Measurements from ENCODE around the gene KPTN. TPM values are rescaled to one million over a fixed set of nuclear protein-coding genes. Genes with fewer than 3 reads are reported as not detected.

KPTN gene
- total RNA-seq (2013), result 5.2 TPM
- polyA plus RNA-seq (1 to 10 TPM; 9.5 to 9.7 (median 9.5) TPM), polyA minus RNA-seq (2.8 and 9.1 TPM in 2 replicates), total RNA-seq (1.1 to 4.5 (median 3.0) reads per million in 11 experiments)

GRCh38 chr19:47483800-47484690 lies at the start of gene KPTN:
Gene KPTN, minus strand, starts transcription at chr19:47484219. Its CDS starts 59 bp downstream, at chr19:47484160.
- Histone ChIP-seq H3K79me2 (ENCODE audit: insufficient read depth, low read length) (no peaks in the 10 kb centered on the region), H3K27ac (ENCODE audit: low read depth in 1 of 2, low read length in 2 of 2) (peak within 1 kb of the TSS; percentile 31 to 96), H3K9ac (ENCODE audit: insufficient read depth, low read length, poor library complexity, severe bottlenecking) (peak within 1 kb of the TSS; percentile 83), H3K4me3 (replicated peaks in 1 of 3; ENCODE audit: low read depth in 2 of 3, low read length in 3 of 3) (peak within 1 kb of the TSS; percentile 59 to 89 (median 88)), H3K36me3 (replicated peaks in 1 of 2; ENCODE audit: control insufficient read depth in 1 of 2, insufficient read depth in 2 of 2, low read length in 2 of 2) (peaks cover 8 to 12% of the 10 kb centered on the region in 2 donors), H2AFZ (ENCODE audit: insufficient read depth, low read depth, low read length, poor library complexity, severe bottlenecking) (peak within 1 kb of the TSS; percentile 89), H3K27me3 (ENCODE audit: control insufficient read depth in 2 of 2, insufficient read depth in 2 of 2, low read length in 2 of 2) (no peaks in the 10 kb centered on the region), H3K4me1 (ENCODE audit: control insufficient read depth in 1 of 2, insufficient read depth in 2 of 2, low read length in 2 of 2) (peaks cover 14 to 20% of the 10 kb centered on the region in 2 donors), H3K4me2 (replicated peaks; ENCODE audit: extremely low read depth, low read length, poor library complexity, severe bottlenecking) (peak within 1 kb of the TSS; percentile 86), H4K20me1 (ENCODE audit: insufficient read depth, low read length) (no peaks in the 10 kb centered on the region), H3K9me3 (replicated peaks in 1 of 2; ENCODE audit: control insufficient read depth in 1 of 2, insufficient read depth in 1 of 2, low read length in 2 of 2) (no peaks in the 10 kb centered on the region)
- TF ChIP-seq CTCF (IDR thresholded peaks at IDR 0.05), result peak; percentile 93
- intact Hi-C loops (cut with micrococcal nuclease), result loop anchor here (2.0 to 5.0 kb wide), 3 partner anchors 31 to 212 kb away; partner anchors contain the start of genes NAPA (in 2 of the 2) and INAFM1 (in 1 of the 2)
- peak; percentile 89 to 93 (median 92) for DNase-seq
- 2% methylated on average over 46 of the region's 57 CpGs for WGBS (ENCODE audit: insufficient coverage)
- peaks cover 6 to 8% (median 6%) of the 10 kb centered on the region in 3 donors for H3K27me3 Mint-ChIP-seq (ENCODE audit: low read depth in 3 of 3)
- H3K4me1 Mint-ChIP-seq, result peaks cover 35% of the 10 kb centered on the region
- peak within 1 kb of the TSS; percentile 86 to 95 for H3K4me3 Mint-ChIP-seq
- peaks cover 0 to 3% (median 0%) of the 10 kb centered on the region in 7 donors for H3K9me3 Mint-ChIP-seq
- peak within 1 kb of the TSS; percentile 95 to 100 (median 99) for H3K27ac Mint-ChIP-seq
- peaks cover 16 to 19% of the 10 kb centered on the region in 2 donors for H3K36me3 Mint-ChIP-seq

GRCh38 chr19:47531640-47532387 lies 47.8 kb upstream of the KPTN start:
- no peaks in the 10 kb centered on the region for H3K79me2 ChIP-seq (ENCODE audit: insufficient read depth, low read length)
- H3K9ac ChIP-seq (ENCODE audit: insufficient read depth, low read length, poor library complexity, severe bottlenecking), result no peak overlapping the region
- Mint-ChIP-seq H3K27me3 (ENCODE audit: low read depth in 3 of 3) (peaks cover 0 to 13% (median 12%) of the 10 kb centered on the region in 3 donors), H3K27ac (no peak overlapping the region), H3K9me3 (peaks cover 0 to 3% (median 0%) of the 10 kb centered on the region in 7 donors), H3K4me3 (no peak overlapping the region), H3K36me3 (no peaks in the 10 kb centered on the region), H3K4me1 (no peaks in the 10 kb centered on the region)
- H3K9me3 ChIP-seq (replicated peaks in 1 of 2; ENCODE audit: control insufficient read depth in 1 of 2, insufficient read depth in 1 of 2, low read length in 2 of 2), result no peaks in the 10 kb centered on the region
- no peaks in the 10 kb centered on the region for H3K4me1 ChIP-seq (ENCODE audit: control insufficient read depth in 1 of 2, insufficient read depth in 2 of 2, low read length in 2 of 2)
- TF ChIP-seq CTCF (IDR thresholded peaks at IDR 0.05), result no peak
- 66% methylated on average over 7 of the region's 14 CpGs for WGBS (ENCODE audit: insufficient coverage)
- H3K27me3 ChIP-seq (ENCODE audit: control insufficient read depth in 2 of 2, insufficient read depth in 2 of 2, low read length in 2 of 2), result no peaks in the 10 kb centered on the region
- intact Hi-C loops (cut with micrococcal nuclease), result no loop called here
- no peak overlapping the region for H3K4me3 ChIP-seq (replicated peaks in 1 of 3; ENCODE audit: low read depth in 2 of 3, low read length in 3 of 3)
- no peak overlapping the region for H3K4me2 ChIP-seq (replicated peaks; ENCODE audit: extremely low read depth, low read length, poor library complexity, severe bottlenecking)
- no peak for DNase-seq
- H4K20me1 ChIP-seq (ENCODE audit: insufficient read depth, low read length), result no peaks in the 10 kb centered on the region
- H3K27ac ChIP-seq (ENCODE audit: low read depth in 1 of 2, low read length in 2 of 2), result no peak overlapping the region
- no peak overlapping the region for H2AFZ ChIP-seq (ENCODE audit: insufficient read depth, low read depth, low read length, poor library complexity, severe bottlenecking)
- no peaks in the 10 kb centered on the region for H3K36me3 ChIP-seq (replicated peaks in 1 of 2; ENCODE audit: control insufficient read depth in 1 of 2, insufficient read depth in 2 of 2, low read length in 2 of 2)
